Ascending aorta (tissue), 2 donors: Measurements from ENCODE around the gene COL4A2. TPM values are rescaled to one million over a fixed set of nuclear protein-coding genes. Genes with fewer than 3 reads are reported as not detected.

ENCODE experiments used
- DNase-seq, 2 donors: peaks; one replicate each; pipeline ENCODE4 v3.0.0-alpha.2; 2019; ENCODE audit warnings: low spot score in 2 of 2
- H3K27ac ChIP-seq, 2 donors: fragments of 200-600 bp; sonication (generic); one replicate each; pipeline ENCODE4 v1.5.1; 2016 to 2017; ENCODE audit warnings: mild to moderate bottlenecking in 1 of 2
- H3K27me3 ChIP-seq: fragments of 200-600 bp; sonication (generic); one replicate; pipeline ENCODE4 v1.5.1; 2017
- H3K36me3 ChIP-seq, 2 donors: fragments of 200-600 bp; sonication (generic); one replicate each; pipeline ENCODE4 v1.5.1; 2016
- H3K4me1 ChIP-seq, 2 donors: fragments of 200-600 bp; sonication (generic); one replicate each; pipeline ENCODE4 v1.5.1; 2016 to 2017; ENCODE audit warnings: mild to moderate bottlenecking in 1 of 2
- H3K4me3 ChIP-seq, 2 donors: fragments of 200-600 bp; sonication (generic); one replicate each; pipeline ENCODE4 v1.5.1; 2016 to 2017; ENCODE audit warnings: mild to moderate bottlenecking in 1 of 2
- H3K9me3 ChIP-seq, 2 donors: fragments of 200-600 bp; sonication (generic); one replicate each; pipeline ENCODE4 v1.5.1; 2016
- CTCF ChIP-seq, 3 experiments: fragments of 200-600 bp in 2 of 3; fragments of 450-650 bp in 1 of 3; sonication (generic) in 2 of 3; IDR thresholded peaks; one replicate each; pipeline ENCODE4 v1.5.1; 2016 to 2019; ENCODE audit warnings: antibody characterized with exemption in 3 of 3, mild to moderate bottlenecking in 1 of 3, moderate library complexity in 1 of 3
- intact Hi-C: fragments of 100-400 bp; cut with DNase I; formaldehyde crosslinking; loops from one replicate; pipeline ENCODE4 v1.15.1; 2023
- total RNA-seq: library from RNA; depleted of rRNA; stranded (reverse); fragments of >200 nt; gene quantifications from one replicate; pipeline ENCODE4 v1.1.0, GENCODE V29; 2016

The COL4A2 gene
- total RNA-seq, 1 donor from 2014 or later: 1,227 TPM

DNA sequence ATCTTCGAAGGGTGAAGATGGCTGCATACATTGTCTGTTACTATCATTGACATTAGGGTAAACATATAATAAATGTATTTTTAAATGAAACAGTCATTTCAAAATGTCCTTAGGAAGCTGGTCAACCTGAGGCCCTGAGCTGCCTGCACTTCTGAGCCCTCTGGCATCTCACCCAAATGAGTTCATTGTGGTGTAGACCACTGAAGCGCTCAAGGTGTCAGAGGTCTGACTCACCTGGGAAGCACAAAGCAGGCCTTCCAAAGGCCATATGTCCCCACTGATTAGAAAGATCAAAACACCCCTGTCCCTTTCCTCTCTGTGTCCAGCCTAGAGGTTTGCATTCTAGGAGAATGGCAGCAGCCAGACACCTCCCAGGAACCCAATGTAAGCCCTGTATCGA, 59.6 kb downstream of the COL4A2 start:
- H3K36me3 ChIP-seq: no peaks in the 10 kb centered on the region
- H3K9me3 ChIP-seq: no peaks in the 10 kb centered on the region
- H3K4me3 ChIP-seq: no peak overlapping the region
- H3K4me1 ChIP-seq: peaks cover 15 to 49% of the 10 kb centered on the region in 2 donors
- H3K27me3 ChIP-seq: no peaks in the 10 kb centered on the region
- TF ChIP-seq CTCF (IDR thresholded peaks at IDR 0.05): no peak
- peak overlapping the region; percentile 81 to 92 for H3K27ac ChIP-seq
- peak in 1 of 2 donors; percentile 24 for DNase-seq
- intact Hi-C loops: no loop called here

DNA sequence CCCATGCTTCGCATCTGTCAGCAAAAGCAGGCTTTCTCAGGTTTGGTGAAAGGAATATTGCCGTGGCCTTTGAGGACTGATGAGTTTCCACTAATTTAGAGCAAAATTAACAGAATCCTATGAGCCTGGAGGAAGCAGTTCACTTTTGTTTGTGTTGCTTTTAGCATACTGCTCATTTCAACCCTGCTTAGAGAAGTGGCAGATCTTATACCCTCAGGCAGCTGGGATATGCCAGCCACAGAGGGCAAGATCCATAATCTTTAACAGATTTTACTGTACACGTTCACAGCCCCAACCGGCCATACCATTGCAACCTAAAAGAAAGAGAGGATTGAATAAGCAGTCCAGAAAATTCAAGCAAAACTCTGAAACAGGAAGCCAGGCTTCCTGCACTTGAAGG, 60.5 kb downstream of the COL4A2 start:
- Histone ChIP-seq H3K36me3 (no peaks in the 10 kb centered on the region), H3K27me3 (no peaks in the 10 kb centered on the region), H3K4me1 (peaks cover 11 to 47% of the 10 kb centered on the region in 2 donors), H3K9me3 (no peaks in the 10 kb centered on the region), H3K4me3 (no peak overlapping the region), H3K27ac (peak overlapping the region; percentile 81 to 92)
- peak in 1 of 2 donors; percentile 30 for DNase-seq
- TF ChIP-seq CTCF (IDR thresholded peaks at IDR 0.05): no peak
- intact Hi-C loops: no loop called here

DNA sequence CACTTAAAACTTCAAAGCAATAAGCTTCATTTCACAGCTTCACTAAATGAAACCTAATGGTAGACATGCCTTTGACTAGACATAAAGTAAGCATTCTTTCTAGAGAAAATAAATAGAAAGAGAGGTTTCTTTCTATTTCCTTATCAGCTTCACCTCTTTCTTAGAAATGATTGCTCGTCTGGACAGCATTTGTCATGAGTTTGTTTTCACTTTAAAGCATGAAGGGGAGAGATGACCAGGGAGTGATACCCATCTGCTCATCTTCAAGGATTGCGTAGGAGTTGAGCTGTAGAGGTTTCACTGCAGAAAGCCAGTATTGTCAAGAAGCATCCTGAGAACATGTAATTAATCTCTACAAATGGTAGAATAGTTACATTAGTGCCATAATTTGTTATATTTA, 61.3 kb downstream of the COL4A2 start:
- intact Hi-C loops: no loop called here
- Histone ChIP-seq H3K4me1 (peaks cover 18 to 47% of the 10 kb centered on the region in 2 donors), H3K9me3 (no peaks in the 10 kb centered on the region)

DNA sequence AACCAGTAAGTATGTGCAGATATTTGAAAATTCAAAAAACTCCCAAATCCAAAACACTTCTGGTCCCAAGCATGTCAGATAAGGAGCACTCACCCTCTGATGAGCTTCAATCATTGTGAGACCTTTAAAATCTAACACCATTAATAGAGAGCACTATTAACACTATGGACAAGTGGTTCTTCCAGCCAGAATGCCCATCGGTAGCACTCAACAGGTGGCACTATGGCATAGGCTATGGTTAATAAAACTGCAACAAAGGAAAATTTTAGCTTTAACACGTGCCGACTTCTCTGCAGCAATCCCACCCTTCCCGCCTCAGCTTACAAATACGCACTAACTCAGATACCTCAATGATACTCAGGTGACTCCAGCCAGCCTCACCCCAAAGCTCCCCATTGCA, 62.3 kb downstream of the COL4A2 start:
- no peak for TF ChIP-seq CTCF (IDR thresholded peaks at IDR 0.05)
- no peaks in the 10 kb centered on the region for H3K36me3 ChIP-seq
- H3K27ac ChIP-seq: peak overlapping the region; percentile 47 to 83
- no peaks in the 10 kb centered on the region for H3K9me3 ChIP-seq
- H3K4me1 ChIP-seq: peaks cover 18 to 49% of the 10 kb centered on the region in 2 donors
- H3K4me3 ChIP-seq: no peak overlapping the region
- H3K27me3 ChIP-seq: no peaks in the 10 kb centered on the region
- no peak for DNase-seq
- intact Hi-C loops: no loop called here

More for the DNA sequence above, 61.3 kb downstream of the COL4A2 start:
- TF ChIP-seq CTCF (IDR thresholded peaks at IDR 0.05): no peak
- H3K27ac ChIP-seq: peak overlapping the region; percentile 81 to 92
- no peaks in the 10 kb centered on the region for H3K27me3 ChIP-seq
- H3K4me3 ChIP-seq: no peak overlapping the region
- DNase-seq: no peak
- H3K36me3 ChIP-seq: no peaks in the 10 kb centered on the region

GRCh38 chr13:110371550-110372465, 64.7 kb downstream of the COL4A2 start:
- no peaks in the 10 kb centered on the region for H3K9me3 ChIP-seq
- intact Hi-C loops: no loop called here
- H3K4me1 ChIP-seq: peaks cover 18 to 66% of the 10 kb centered on the region in 2 donors
- H3K27ac ChIP-seq: peak overlapping the region; percentile 83 to 87
- no peak for DNase-seq
- TF ChIP-seq CTCF (IDR thresholded peaks at IDR 0.05): no peak
- peak overlapping the region; percentile 1 to 38 for H3K4me3 ChIP-seq
- no peaks in the 10 kb centered on the region for H3K27me3 ChIP-seq
- H3K36me3 ChIP-seq: no peaks in the 10 kb centered on the region
